BLaER1 treated with 17β-estradiol and CSF1 and Interleukin-3, amounts not matched to agents 10 nM and 100 nM (cell line): ENCODE measurements around the gene GBP6.
A peak's percentile ranks its signal among the peaks of the same experiment; 100 is the strongest.
"Not testable (repeated sequence)": the region's sequence is repeated elsewhere in the genome, so short reads cannot be mapped to it uniquely, and the experiment has no call there.

Experiments used
- H3K27ac ChIP-seq, 11 experiments: shearing (Covaris generic); formaldehyde crosslinking; 2 replicates each; pipeline ENCODE4 v1.8.1; 2022
- H3K27me3 ChIP-seq, 11 experiments: shearing (Covaris generic); formaldehyde crosslinking; 2 replicates each; pipeline ENCODE4 v1.8.1; 2022
- H3K36me3 ChIP-seq, 11 experiments: shearing (Covaris generic); formaldehyde crosslinking; 2 replicates each; pipeline ENCODE4 v1.8.1; 2022
- H3K4me1 ChIP-seq, 10 experiments: shearing (Covaris generic); formaldehyde crosslinking; 2 replicates each; pipeline ENCODE4 v1.8.1; 2022
- H3K4me2 ChIP-seq, 11 experiments: shearing (Covaris generic); formaldehyde crosslinking; 2 replicates each; pipeline ENCODE4 v1.8.1; 2022
- H3K4me3 ChIP-seq, 10 experiments: shearing (Covaris generic); formaldehyde crosslinking; 2 replicates each; pipeline ENCODE4 v1.8.1; 2022
- H3K9ac ChIP-seq, 11 experiments: shearing (Covaris generic); formaldehyde crosslinking; 2 replicates each; pipeline ENCODE4 v1.8.1; 2022
- H3K9me3 ChIP-seq, 11 experiments: shearing (Covaris generic); formaldehyde crosslinking; replicated peaks in 1 of 11; 2 replicates each; pipeline ENCODE4 v1.8.1; 2022
- H4K20me1 ChIP-seq, 11 experiments: shearing (Covaris generic); formaldehyde crosslinking; 2 replicates each; pipeline ENCODE4 v1.8.1; 2022
- Cebpa-rat ChIP-seq, 11 experiments: shearing (Covaris generic); IDR thresholded peaks; 2 replicates each; pipeline ENCODE4 v1.8.1; 2022

The GBP6 gene

GRCh38 chr1:89363638-89364536, at the start of gene GBP6:
Gene GBP6 (plus strand): TSS chr1:89364059. CDS start chr1:89368552, 4,493 bp downstream.
- Histone ChIP-seq H3K9me3 (no peaks in the 10 kb centered on the region), H3K4me1 (peaks cover 4 to 19% (median 17%) of the 10 kb centered on the region in 10 experiments; a peak in 19 of 20 replicates), H3K27ac (peak within 1 kb of the TSS in 1 of 11 experiments; percentile 24; a peak in 1 of 22 replicates), H3K4me3 (no peak within 1 kb of the TSS), H3K27me3 (no peaks in the 10 kb centered on the region), H3K36me3 (no peaks in the 10 kb centered on the region), H4K20me1 (no peaks in the 10 kb centered on the region), H3K4me2 (peak within 1 kb of the TSS in 10 of 11 experiments; percentile 7 to 72 (median 57); a peak in 17 of 22 replicates), H3K9ac (no peak within 1 kb of the TSS)
- TF ChIP-seq Cebpa-rat (IDR thresholded peaks at IDR 0.05) = no peak

GRCh38 chr1:89322402-89322801, 41.5 kb upstream of the GBP6 start:
- no peak overlapping the region for H3K27ac ChIP-seq
- no peak overlapping the region for H3K9ac ChIP-seq
- H3K9me3 ChIP-seq = peaks cover 3 to 18% (median 12%) of the 10 kb centered on the region in 11 experiments; a peak in 13 of 22 replicates
- H4K20me1 ChIP-seq = no peaks in the 10 kb centered on the region
- TF ChIP-seq Cebpa-rat (IDR thresholded peaks at IDR 0.05) = no peak
- no peaks in the 10 kb centered on the region for H3K36me3 ChIP-seq
- no peaks in the 10 kb centered on the region for H3K4me1 ChIP-seq
- no peaks in the 10 kb centered on the region for H3K27me3 ChIP-seq
- H3K4me3 ChIP-seq = no peak overlapping the region
- no peak overlapping the region for H3K4me2 ChIP-seq

GRCh38 chr1:89331890-89332289, 32.0 kb upstream of the GBP6 start:
- Histone ChIP-seq H3K36me3 (no peaks in the 10 kb centered on the region), H3K4me1 (peaks cover 0 to 13% (median 0%) of the 10 kb centered on the region in 10 experiments; a peak in 3 of 20 replicates), H4K20me1 (no peaks in the 10 kb centered on the region), H3K9me3 (peaks cover 2 to 17% (median 8%) of the 10 kb centered on the region in 11 experiments; a peak in 8 of 22 replicates), H3K27me3 (no peaks in the 10 kb centered on the region), H3K27ac (no peak overlapping the region), H3K4me2 (peak overlapping the region in 2 of 11 experiments; percentile 33 to 45; a peak in 2 of 22 replicates), H3K9ac (no peak overlapping the region), H3K4me3 (no peak overlapping the region)
- no peak for TF ChIP-seq Cebpa-rat (IDR thresholded peaks at IDR 0.05)

- Histone ChIP-seq H3K27me3 (no peaks in the 10 kb centered on the region), H3K36me3 (no peaks in the 10 kb centered on the region)
Measured at GRCh38 chr1:89332461-89332860, 31.4 kb upstream of the GBP6 start.

GRCh38 chr1:89335486-89335885, 28.4 kb upstream of the GBP6 start:
- no peak overlapping the region for H3K4me3 ChIP-seq
- no peak overlapping the region for H3K4me2 ChIP-seq
- H4K20me1 ChIP-seq = no peaks in the 10 kb centered on the region
- no peak overlapping the region for H3K27ac ChIP-seq
- no peak overlapping the region for H3K9ac ChIP-seq
- H3K4me1 ChIP-seq = peaks cover 0 to 13% (median 0%) of the 10 kb centered on the region in 10 experiments; a peak in 3 of 20 replicates
- H3K36me3 ChIP-seq = no peaks in the 10 kb centered on the region
- no peaks in the 10 kb centered on the region for H3K27me3 ChIP-seq
- TF ChIP-seq Cebpa-rat (IDR thresholded peaks at IDR 0.05) = no peak
- peaks cover 3 to 23% (median 8%) of the 10 kb centered on the region in 11 experiments; a peak in 8 of 22 replicates for H3K9me3 ChIP-seq

More at GRCh38 chr1:89332461-89332860, 31.4 kb upstream of the GBP6 start:
- Histone ChIP-seq H4K20me1 (no peaks in the 10 kb centered on the region), H3K4me2 (peak overlapping the region in 2 of 11 experiments; percentile 33 to 45; a peak in 2 of 22 replicates), H3K4me1 (peaks cover 0 to 13% (median 0%) of the 10 kb centered on the region in 10 experiments; a peak in 3 of 20 replicates), H3K27ac (no peak overlapping the region), H3K9me3 (peaks cover 3 to 21% (median 8%) of the 10 kb centered on the region in 11 experiments; a peak in 8 of 22 replicates), H3K4me3 (no peak overlapping the region), H3K9ac (no peak overlapping the region)
- TF ChIP-seq Cebpa-rat (IDR thresholded peaks at IDR 0.05) = no peak

GRCh38 chr1:89337903-89338302, 26.0 kb upstream of the GBP6 start:
- TF ChIP-seq Cebpa-rat (IDR thresholded peaks at IDR 0.05) = no peak
- no peaks in the 10 kb centered on the region for H3K27me3 ChIP-seq
- H3K4me2 ChIP-seq = no peak overlapping the region
- H3K9me3 ChIP-seq = peaks cover 3 to 23% (median 8%) of the 10 kb centered on the region in 11 experiments; a peak in 8 of 22 replicates
- peaks cover 0 to 2% (median 0%) of the 10 kb centered on the region in 10 experiments; a peak in 3 of 20 replicates for H3K4me1 ChIP-seq
- no peaks in the 10 kb centered on the region for H3K36me3 ChIP-seq
- H3K9ac ChIP-seq = no peak overlapping the region
- no peak overlapping the region for H3K4me3 ChIP-seq
- H4K20me1 ChIP-seq = no peaks in the 10 kb centered on the region
- no peak overlapping the region for H3K27ac ChIP-seq

GRCh38 chr1:89339039-89339438, 24.8 kb upstream of the GBP6 start:
- Histone ChIP-seq H3K4me3 (no peak overlapping the region), H3K9me3 (peaks cover 3 to 24% (median 9%) of the 10 kb centered on the region in 11 experiments; a peak in 12 of 22 replicates), H3K27ac (no peak overlapping the region), H3K36me3 (no peaks in the 10 kb centered on the region), H3K27me3 (no peaks in the 10 kb centered on the region), H3K4me2 (no peak overlapping the region), H3K4me1 (no peaks in the 10 kb centered on the region), H3K9ac (no peak overlapping the region), H4K20me1 (no peaks in the 10 kb centered on the region)
- TF ChIP-seq Cebpa-rat (IDR thresholded peaks at IDR 0.05) = no peak

- H4K20me1 ChIP-seq = not testable (repeated sequence)
Measured at GRCh38 chr1:89345479-89345878, 18.4 kb upstream of the GBP6 start.

GRCh38 chr1:89347296-89347695, 16.6 kb upstream of the GBP6 start:
- Histone ChIP-seq H3K4me3 (no peak overlapping the region), H3K9ac (no peak overlapping the region), H3K27me3 (no peaks in the 10 kb centered on the region), H3K36me3 (no peaks in the 10 kb centered on the region), H3K27ac (no peak overlapping the region), H3K4me2 (no peak overlapping the region), H3K9me3 (peaks cover 0 to 14% (median 11%) of the 10 kb centered on the region in 11 experiments; a peak in 12 of 22 replicates), H4K20me1 (no peaks in the 10 kb centered on the region), H3K4me1 (no peaks in the 10 kb centered on the region)
- TF ChIP-seq Cebpa-rat (IDR thresholded peaks at IDR 0.05) = no peak

More at GRCh38 chr1:89345479-89345878, 18.4 kb upstream of the GBP6 start:
- H3K27me3 ChIP-seq, H3K36me3 ChIP-seq, H3K9ac ChIP-seq, H3K4me1 ChIP-seq, H3K4me2 ChIP-seq, H3K27ac ChIP-seq, H3K4me3 ChIP-seq: not testable (repeated sequence)
- peaks cover 0 to 14% (median 11%) of the 10 kb centered on the region in 11 experiments; a peak in 12 of 22 replicates for H3K9me3 ChIP-seq
